Activated CD8-positive, alpha-beta T cell treated with anti-CD3 and anti-CD28 coated beads for 36 hours (primary cell): ENCODE results near the gene NLK. TPM values are rescaled to one million over a fixed set of nuclear protein-coding genes. Genes with fewer than 3 reads are reported as not detected.

Experiments used
- ATAC-seq: fragments of 200-7000 bp; cut with Tn5 transposase; one replicate; pipeline ENCODE4 v1.10.0; 2021; ENCODE audit warnings: mild to moderate bottlenecking, moderate library complexity
- CTCF ChIA-PET: fragments of 350-600 bp; sonication (Branson Sonifier 250); formaldehyde crosslinking; loops from one replicate; lab custom pipeline; 2021; ENCODE audit warnings: antibody characterized with exemption; lab: Charles Lee
- POLR2A ChIA-PET: fragments of 350-600 bp; sonication (Branson Sonifier 250); formaldehyde crosslinking; loops from one replicate; lab custom pipeline; 2021; ENCODE audit warnings: antibody characterized with exemption; lab: Charles Lee
- DNase-seq: peaks from one replicate; pipeline ENCODE4 v3.0.0-alpha.2; 2020
- H3K27ac Mint-ChIP-seq: one replicate; pipeline ENCODE4 v1.8.0; 2021; ENCODE audit warnings: mild to moderate bottlenecking, mixed read lengths
- H3K27me3 Mint-ChIP-seq: one replicate; pipeline ENCODE4 v1.8.0; 2021; ENCODE audit warnings: mixed read lengths
- H3K36me3 Mint-ChIP-seq: one replicate; pipeline ENCODE4 v1.8.0; 2021; ENCODE audit warnings: low read depth, mixed read lengths
- H3K4me1 Mint-ChIP-seq: one replicate; pipeline ENCODE4 v1.8.0; 2021; ENCODE audit warnings: low read depth, mixed read lengths
- H3K4me3 Mint-ChIP-seq: one replicate; pipeline ENCODE4 v1.8.0; 2021; ENCODE audit warnings: mild to moderate bottlenecking, moderate library complexity, mixed read lengths
- H3K9me3 Mint-ChIP-seq: one replicate; pipeline ENCODE4 v1.8.0; 2021; ENCODE audit warnings: mixed read lengths
- CTCF ChIP-seq: fragments of 200-600 bp; IDR thresholded peaks from one replicate; pipeline ENCODE4 v1.8.0; 2022; ENCODE audit warnings: antibody characterized with exemption, mild to moderate bottlenecking
- intact Hi-C: fragments of 100-400 bp; cut with micrococcal nuclease; formaldehyde crosslinking; loops from one replicate; pipeline ENCODE4 v1.10.0; 2022
- total RNA-seq, 2 experiments: library from RNA; stranded (reverse); gene quantifications; one replicate each; pipeline ENCODE4 v1.2.3, GENCODE V29; 2021

Gene NLK
- total RNA-seq, 2 experiments from 2014 or later = 7.3 to 7.8 TPM

GRCh38 chr17:28065706-28066105 is 23.2 kb downstream of the NLK start:
- no peak for TF ChIP-seq CTCF
- H3K36me3 Mint-ChIP-seq = peaks cover 3% of the 10 kb centered on the region
- DNase-seq (no peak), ATAC-seq (no peak)
- no peaks in the 10 kb centered on the region for H3K9me3 Mint-ChIP-seq
- intact Hi-C loops = no loop called here
- no peak overlapping the region for H3K27ac Mint-ChIP-seq
- peaks cover 20% of the 10 kb centered on the region for H3K4me1 Mint-ChIP-seq
- POLR2A ChIA-PET = no interaction called here
- CTCF ChIA-PET = interaction anchor here (1.0 kb wide), 1 partner anchor 12 kb away, joined by 3 read pairs; no protein-coding TSS in a partner anchor
- H3K4me3 Mint-ChIP-seq = no peak overlapping the region
- H3K27me3 Mint-ChIP-seq = no peaks in the 10 kb centered on the region

- no peak overlapping the region for H3K27ac Mint-ChIP-seq
- POLR2A ChIA-PET = no interaction called here
- H3K9me3 Mint-ChIP-seq = peaks cover 10% of the 10 kb centered on the region
- no peak for ATAC-seq
- CTCF ChIA-PET = no interaction called here
- peaks cover 10% of the 10 kb centered on the region for H3K36me3 Mint-ChIP-seq
- intact Hi-C loops = no loop called here
- DNase-seq = no peak
- peaks cover 44% of the 10 kb centered on the region for H3K4me1 Mint-ChIP-seq
- no peak overlapping the region for H3K4me3 Mint-ChIP-seq
- H3K27me3 Mint-ChIP-seq = no peaks in the 10 kb centered on the region
- TF ChIP-seq CTCF = no peak
These were observed 26.6 kb downstream of the NLK start for GRCh38 chr17:28069061-28069460.

- no peak for DNase-seq
- no peak for TF ChIP-seq CTCF
- intact Hi-C loops = no loop called here
- ChIA-PET CTCF (no interaction called here), POLR2A (interaction anchor here (0.7 to 0.9 kb wide), 3 partner anchors 10 to 16 kb away, joined by 3 read pairs; no protein-coding TSS in a partner anchor)
- peaks cover 50% of the 10 kb centered on the region for H3K4me1 Mint-ChIP-seq
- peaks cover 10% of the 10 kb centered on the region for H3K36me3 Mint-ChIP-seq
- ATAC-seq = no peak
- no peaks in the 10 kb centered on the region for H3K27me3 Mint-ChIP-seq
- peaks cover 10% of the 10 kb centered on the region for H3K9me3 Mint-ChIP-seq
- no peak overlapping the region for H3K27ac Mint-ChIP-seq
- no peak overlapping the region for H3K4me3 Mint-ChIP-seq
These were observed 28.7 kb downstream of the NLK start for GRCh38 chr17:28071179-28071578.

DNA sequence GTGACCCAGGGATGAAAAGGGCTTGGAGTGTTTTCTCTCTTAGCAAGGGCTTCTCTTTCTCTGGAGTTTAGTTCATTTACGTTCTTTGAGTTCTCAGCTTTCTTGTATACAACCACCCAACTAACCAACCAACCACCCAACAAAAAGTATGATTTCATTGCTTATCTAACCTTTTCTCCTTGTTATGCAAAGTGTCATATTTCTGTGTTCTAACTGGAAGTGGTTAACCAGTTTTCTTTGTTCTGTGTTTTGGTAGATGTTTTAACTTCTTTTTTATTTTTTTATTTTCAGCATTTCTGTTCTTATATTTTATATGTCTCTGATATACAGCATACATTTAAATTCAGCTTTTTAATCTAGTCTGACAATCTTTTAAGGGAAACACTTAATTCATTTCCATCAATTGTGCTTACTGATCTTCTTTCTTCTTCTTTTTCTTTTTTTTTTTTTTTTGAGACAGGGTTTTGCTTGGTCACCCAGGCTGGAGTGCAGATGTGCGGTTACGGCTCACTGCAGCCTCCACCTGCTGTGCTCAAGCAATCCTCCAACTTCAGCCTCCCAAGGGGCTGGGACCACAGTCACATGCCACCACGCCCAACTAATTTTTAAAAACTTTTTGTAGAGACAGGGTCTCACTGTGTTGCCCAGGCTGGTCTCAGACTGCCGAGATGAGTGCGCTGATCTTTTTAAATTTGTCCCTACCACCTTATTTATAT is 29.6 kb downstream of the NLK start:
- no peak for DNase-seq
- H3K36me3 Mint-ChIP-seq = peaks cover 11% of the 10 kb centered on the region
- intact Hi-C loops = no loop called here
- ChIA-PET CTCF (no interaction called here), POLR2A (interaction anchor here (0.7 to 0.8 kb wide), 2 partner anchors 11 to 14 kb away, joined by 3 read pairs; no protein-coding TSS in a partner anchor)
- no peak for ATAC-seq
- no peaks in the 10 kb centered on the region for H3K27me3 Mint-ChIP-seq
- H3K4me1 Mint-ChIP-seq = peaks cover 56% of the 10 kb centered on the region
- H3K9me3 Mint-ChIP-seq = peaks cover 10% of the 10 kb centered on the region
- TF ChIP-seq CTCF = no peak
- H3K4me3 Mint-ChIP-seq = no peak overlapping the region
- H3K27ac Mint-ChIP-seq = no peak overlapping the region

DNA sequence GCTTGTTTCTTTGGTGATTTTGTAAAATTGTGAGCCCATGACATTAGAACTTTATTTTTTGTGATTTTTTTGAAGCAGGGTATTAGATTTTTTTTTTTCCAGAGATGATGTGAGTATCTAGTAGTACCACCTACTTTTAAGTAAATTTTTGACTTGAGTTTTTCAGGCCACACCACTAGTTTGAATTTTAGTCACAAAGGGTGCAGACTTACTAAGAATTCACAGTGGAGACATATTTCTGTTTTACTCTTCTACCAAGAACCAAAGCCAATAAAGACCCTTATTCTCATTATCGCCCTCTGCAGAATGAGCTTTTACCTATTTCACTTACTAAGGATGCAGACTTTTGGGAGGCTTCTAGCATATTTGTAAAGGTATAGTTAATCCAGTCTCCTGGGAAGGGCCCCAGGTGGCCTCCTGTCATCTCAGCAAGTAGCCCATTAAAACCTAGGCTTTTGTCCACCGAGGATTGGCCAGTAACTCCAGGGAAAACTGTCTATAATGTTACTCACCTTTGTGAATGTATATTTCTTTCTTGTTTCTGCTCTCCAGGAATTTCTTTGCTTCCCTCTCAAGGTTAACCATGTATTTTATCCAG is 30.6 kb downstream of the NLK start:
- ATAC-seq = peak; percentile 27
- no peaks in the 10 kb centered on the region for H3K27me3 Mint-ChIP-seq
- H3K36me3 Mint-ChIP-seq = peaks cover 14% of the 10 kb centered on the region
- H3K4me3 Mint-ChIP-seq = no peak overlapping the region
- ChIA-PET POLR2A (interaction anchor here (1.6 kb wide), 1 partner anchor 16 kb away, joined by 4 read pairs; no protein-coding TSS in a partner anchor), CTCF (interaction anchor here (1.6 kb wide), 1 partner anchor 10 kb away, joined by 4 read pairs; no protein-coding TSS in a partner anchor)
- H3K9me3 Mint-ChIP-seq = peaks cover 10% of the 10 kb centered on the region
- intact Hi-C loops = no loop called here
- no peak for DNase-seq
- H3K27ac Mint-ChIP-seq = peak overlapping the region; percentile 22
- H3K4me1 Mint-ChIP-seq = peaks cover 57% of the 10 kb centered on the region
- no peak for TF ChIP-seq CTCF
